Uterus (tissue), 4 donors: Measurements from ENCODE around the gene RIOK2. TPM values are rescaled to one million over a fixed set of nuclear protein-coding genes. Genes with fewer than 3 reads are reported as not detected.

Experiments used
- DNase-seq, 2 donors: peaks; one replicate each; pipeline ENCODE4 v3.0.0-alpha.2; 2019 to 2020
- H3K27ac ChIP-seq, 2 donors: fragments of 200-600 bp; sonication (generic); 1 replicate in 1 of 2; 2 replicates in 1 of 2; pipeline ENCODE4 v1.5.1; 2016 to 2018
- H3K27me3 ChIP-seq, 2 donors: fragments of 200-600 bp; sonication (generic); one replicate each; pipeline ENCODE4 v1.5.1; 2018 to 2019; ENCODE audit warnings: control low read depth in 1 of 2
- H3K36me3 ChIP-seq, 2 donors: fragments of 200-600 bp; sonication (generic); one replicate each; pipeline ENCODE4 v1.5.1; 2019; ENCODE audit warnings: control low read depth in 1 of 2
- H3K4me1 ChIP-seq, 2 donors: fragments of 200-600 bp; sonication (generic); one replicate each; pipeline ENCODE4 v1.5.1; 2018 to 2019; ENCODE audit warnings: control low read depth in 1 of 2
- H3K4me3 ChIP-seq, 2 donors: fragments of 200-600 bp; sonication (generic); 1 replicate in 1 of 2; 2 replicates in 1 of 2; pipeline ENCODE4 v1.5.1; 2018 to 2019; ENCODE audit warnings: mild to moderate bottlenecking in 1 of 2
- H3K9me3 ChIP-seq, 2 donors: fragments of 200-600 bp; sonication (generic); one replicate each; pipeline ENCODE4 v1.5.1; 2019; ENCODE audit warnings: control low read depth in 1 of 2
- CTCF ChIP-seq, 4 experiments: fragments of 200-600 bp in 2 of 4; fragments of 450-650 bp in 2 of 4; sonication (generic) in 2 of 4; IDR thresholded peaks; one replicate each; pipeline ENCODE4 v1.5.1; 2016 to 2019; ENCODE audit warnings: antibody characterized with exemption in 4 of 4, mild to moderate bottlenecking in 2 of 4, moderate library complexity in 1 of 4
- POLR2A ChIP-seq, 2 donors: fragments of 450-650 bp; IDR thresholded peaks; one replicate each; pipeline ENCODE4 v1.6.1; 2016; ENCODE audit warnings: antibody characterized with exemption in 2 of 2, mild to moderate bottlenecking in 1 of 2, moderate library complexity in 1 of 2
- intact Hi-C: fragments of 100-400 bp; cut with DNase I; formaldehyde crosslinking; loops from one replicate; pipeline ENCODE4 v1.15.1; 2023; ENCODE audit warnings: low total_unique reads
- small RNA-seq: library from RNA; depleted of rRNA; stranded (forward); fragments of <200 nt; gene quantifications from one replicate; pipeline ENCODE3, GENCODE V24; 2016
- total RNA-seq, 4 donors: library from RNA; depleted of rRNA in 3 of 4; stranded (reverse); fragments of >200 nt in 3 of 4; gene quantifications; one replicate each; pipeline versions ENCODE4 v1.1.0 to v1.2.4, GENCODE V29; 2014 to 2023
- donor health status: DM: yes; HTN: yes; CAD: no.

The RIOK2 gene
- total RNA-seq, 4 donors from 2014 or later, result 7.7 to 51.9 (median 16.9) TPM

DNA sequence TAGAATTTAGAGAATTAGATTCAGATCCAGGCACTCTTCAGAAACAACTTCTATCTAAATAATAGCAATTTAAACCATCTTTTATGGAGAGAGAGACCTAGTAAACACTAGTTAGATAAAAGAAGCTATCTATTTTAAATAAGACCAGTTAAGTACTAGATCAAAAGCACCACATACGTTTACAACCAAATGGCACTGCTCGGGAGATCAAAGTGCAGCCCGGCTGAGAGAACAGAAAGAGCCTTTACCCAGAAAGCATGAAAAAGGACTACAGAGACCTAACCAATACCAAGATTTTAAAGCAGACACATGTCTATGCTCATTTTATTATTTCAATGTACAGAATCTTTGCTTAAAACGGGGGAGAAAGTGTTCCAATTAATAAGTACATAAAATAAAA, 71.4 kb downstream of the RIOK2 start:
- Histone ChIP-seq H3K4me3 (no peak overlapping the region), H3K36me3 (no peaks in the 10 kb centered on the region), H3K9me3 (no peaks in the 10 kb centered on the region), H3K27ac (no peak overlapping the region), H3K27me3 (no peaks in the 10 kb centered on the region), H3K4me1 (no peaks in the 10 kb centered on the region)
- no peak for DNase-seq
- TF ChIP-seq POLR2A (IDR thresholded peaks at IDR 0.05) (no peak), CTCF (IDR thresholded peaks at IDR 0.05) (no peak)
- intact Hi-C loops, result no loop called here

DNA sequence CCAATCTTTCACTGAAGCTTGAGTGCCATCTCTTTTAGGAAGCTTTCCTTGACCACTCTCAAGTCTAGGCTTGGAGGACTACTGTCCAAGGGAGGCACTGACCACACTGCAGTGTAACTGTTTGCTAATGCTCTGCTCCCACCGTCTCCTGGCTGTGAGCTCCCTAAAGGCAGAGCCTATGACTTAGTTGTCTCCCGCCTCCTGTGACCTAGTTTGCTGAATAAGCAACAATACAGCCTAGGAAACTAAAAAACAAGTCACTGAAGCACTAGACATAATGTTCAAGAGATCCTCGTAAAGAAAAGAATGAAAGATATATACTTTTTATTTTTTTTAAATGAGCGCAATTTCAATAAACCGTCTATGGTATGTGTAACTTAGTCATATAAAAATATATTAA, 72.0 kb downstream of the RIOK2 start:
- H3K4me3 ChIP-seq, result no peak overlapping the region
- no peak for DNase-seq
- intact Hi-C loops, result no loop called here
- no peaks in the 10 kb centered on the region for H3K9me3 ChIP-seq
- no peak for TF ChIP-seq CTCF (IDR thresholded peaks at IDR 0.05)
- TF ChIP-seq POLR2A (IDR thresholded peaks at IDR 0.05), result no peak
- H3K36me3 ChIP-seq, result no peaks in the 10 kb centered on the region
- H3K4me1 ChIP-seq, result no peaks in the 10 kb centered on the region
- no peaks in the 10 kb centered on the region for H3K27me3 ChIP-seq
- H3K27ac ChIP-seq, result no peak overlapping the region

Small RNAs within 50 kb of the gene (small RNA-seq; reads per million reads assigned to genes)
- gene RNU1-73P, result not detected

Other genes with a start within 250 kb of the RIOK2 start
- gene LNPEP, start 247.2 kb downstream of the RIOK2 start, total RNA-seq, result 10 to 100 TPM; 32.5 to 93.9 (median 51.1) TPM
- gene LIX1, start 40.6 kb downstream of the RIOK2 start, total RNA-seq, result 1 to 10 TPM in 1 of 4 donors, not detected in 3; 3.9 TPM